ENCODE measurements around the gene HTD2.

Gene HTD2

DNA sequence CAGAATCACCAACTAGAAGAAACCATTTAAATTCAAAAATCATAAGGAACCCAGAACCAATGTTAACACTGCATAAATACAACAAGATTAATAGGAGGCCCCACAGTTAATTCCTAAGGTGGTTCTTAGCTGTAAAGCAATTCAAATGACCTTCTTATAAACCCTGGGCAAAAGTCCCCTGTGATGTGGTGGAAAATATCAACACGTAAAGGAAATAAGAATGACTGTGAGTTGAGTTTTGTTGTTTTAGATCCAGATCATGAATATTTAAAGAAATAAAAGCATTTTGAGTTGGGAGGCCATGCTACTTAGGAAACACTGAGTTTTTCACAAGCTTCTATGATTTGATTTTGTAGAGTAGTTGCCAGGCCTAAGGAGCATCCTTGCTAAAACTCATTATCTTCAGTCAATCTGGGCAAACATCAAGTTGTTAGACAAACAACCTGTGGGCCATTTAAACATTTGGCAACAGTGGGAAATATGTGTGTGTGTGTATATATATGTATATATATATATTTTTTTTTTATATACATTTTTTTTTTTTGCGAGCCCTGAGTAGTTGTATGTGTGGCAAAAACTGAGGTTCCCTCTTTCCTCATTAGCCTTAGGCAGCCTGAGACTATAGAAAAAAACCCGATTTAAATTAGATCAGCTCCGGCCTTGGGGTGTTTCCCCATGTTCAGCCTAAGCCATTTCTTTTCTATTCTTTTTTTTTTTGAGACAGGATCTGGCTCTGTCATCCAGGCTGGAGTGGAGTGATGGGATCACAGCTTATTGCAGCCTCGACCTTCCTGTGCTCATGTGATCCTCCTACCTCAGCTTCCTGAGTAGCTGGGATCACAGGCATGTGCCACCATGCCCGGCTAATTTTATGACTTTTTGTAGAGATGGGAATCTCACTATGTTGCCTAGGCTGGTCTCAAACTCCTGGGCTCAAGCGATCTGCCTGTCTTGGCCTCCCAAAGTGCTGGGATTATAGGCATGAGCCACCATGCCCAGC, 18.4 kb downstream of the HTD2 start:
- in situ Hi-C loops (cut with MboI; ENCODE audit: low sequenced_read_pairs, unreplicated experiment), result loop anchor here (10.0 kb wide), 1 partner anchor 210 kb away; the partner anchor contains the start of gene ACOX2
- DNase-seq (ENCODE audit: low spot score), result peak; percentile 34
- TF ChIP-seq, protein P1, sequence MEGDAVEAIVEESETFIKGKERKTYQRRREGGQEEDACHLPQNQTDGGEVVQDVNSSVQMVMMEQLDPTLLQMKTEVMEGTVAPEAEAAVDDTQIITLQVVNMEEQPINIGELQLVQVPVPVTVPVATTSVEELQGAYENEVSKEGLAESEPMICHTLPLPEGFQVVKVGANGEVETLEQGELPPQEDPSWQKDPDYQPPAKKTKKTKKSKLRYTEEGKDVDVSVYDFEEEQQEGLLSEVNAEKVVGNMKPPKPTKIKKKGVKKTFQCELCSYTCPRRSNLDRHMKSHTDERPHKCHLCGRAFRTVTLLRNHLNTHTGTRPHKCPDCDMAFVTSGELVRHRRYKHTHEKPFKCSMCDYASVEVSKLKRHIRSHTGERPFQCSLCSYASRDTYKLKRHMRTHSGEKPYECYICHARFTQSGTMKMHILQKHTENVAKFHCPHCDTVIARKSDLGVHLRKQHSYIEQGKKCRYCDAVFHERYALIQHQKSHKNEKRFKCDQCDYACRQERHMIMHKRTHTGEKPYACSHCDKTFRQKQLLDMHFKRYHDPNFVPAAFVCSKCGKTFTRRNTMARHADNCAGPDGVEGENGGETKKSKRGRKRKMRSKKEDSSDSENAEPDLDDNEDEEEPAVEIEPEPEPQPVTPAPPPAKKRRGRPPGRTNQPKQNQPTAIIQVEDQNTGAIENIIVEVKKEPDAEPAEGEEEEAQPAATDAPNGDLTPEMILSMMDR (IDR thresholded peaks at IDR 0.05; ENCODE audit: borderline replicate concordance, control extremely low read depth, extremely low read depth, insufficient read depth, missing control alignments), result no peak

DNA sequence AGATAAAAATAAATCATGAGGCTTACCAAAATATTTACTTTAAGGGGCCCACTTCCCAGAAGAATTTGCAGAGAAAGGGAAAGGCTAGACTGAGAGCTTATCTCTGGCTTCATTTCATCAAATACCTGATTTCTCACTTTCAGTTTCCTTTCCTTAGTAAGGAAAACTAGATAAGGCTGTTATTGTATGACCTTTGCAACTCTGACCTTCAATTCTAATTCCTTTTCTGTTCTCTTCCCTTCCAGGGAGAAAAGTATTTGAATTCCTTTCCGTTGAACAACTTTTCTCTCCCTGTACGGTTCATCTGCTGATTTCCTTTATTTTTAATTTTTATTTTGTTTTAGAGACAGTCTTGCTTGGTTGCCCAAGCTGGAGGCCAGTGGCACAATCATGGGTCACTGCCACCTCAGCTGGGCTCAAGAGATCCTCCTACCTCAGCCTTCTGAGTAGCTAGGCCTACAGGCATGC, 19.2 kb downstream of the HTD2 start:
- no peak for DNase-seq (ENCODE audit: low spot score)
- in situ Hi-C loops (cut with MboI; ENCODE audit: low sequenced_read_pairs, unreplicated experiment), result loop anchor here (10.0 kb wide), 1 partner anchor 209 kb away; the partner anchor contains the start of gene ACOX2
- TF ChIP-seq, protein P1 (IDR thresholded peaks at IDR 0.05; ENCODE audit: borderline replicate concordance, control extremely low read depth, extremely low read depth, insufficient read depth, missing control alignments), result no peak

DNA sequence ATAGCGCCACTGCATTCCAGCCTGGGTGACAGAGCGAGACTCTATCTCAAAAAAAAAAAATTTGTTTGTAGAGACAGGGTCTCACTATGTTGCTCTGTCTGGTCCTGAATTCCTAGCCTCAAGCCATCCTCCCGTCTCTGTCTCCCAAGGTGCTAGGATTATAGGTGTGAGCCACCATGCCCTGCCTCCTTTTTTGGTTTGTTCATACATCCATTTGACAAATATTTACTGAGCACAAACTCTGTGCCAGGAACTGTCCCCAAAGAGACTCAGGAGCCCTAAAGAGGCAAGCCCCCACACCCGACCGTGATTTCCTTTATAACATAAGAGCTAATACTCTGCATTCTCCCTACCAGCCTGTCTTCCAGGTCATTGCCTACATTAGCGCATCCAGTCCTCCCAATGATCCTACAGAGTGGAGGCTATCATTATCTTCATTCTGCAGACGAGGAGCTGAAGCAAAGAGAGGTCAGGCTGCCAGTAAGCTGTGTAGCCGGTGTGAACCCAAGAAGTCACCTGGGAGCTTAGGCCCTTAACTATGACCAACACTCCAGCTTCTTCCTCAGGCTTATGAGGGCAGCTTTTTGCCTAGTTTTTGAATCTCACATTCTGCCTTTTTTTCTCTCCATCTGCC, 20.1 kb downstream of the HTD2 start:
- in situ Hi-C loops (cut with MboI; ENCODE audit: low sequenced_read_pairs, unreplicated experiment), result loop anchor here (10.0 kb wide), 1 partner anchor 208 kb away; the partner anchor contains the start of gene ACOX2
- DNase-seq (ENCODE audit: low spot score), result no peak
- TF ChIP-seq, protein P1 (IDR thresholded peaks at IDR 0.05; ENCODE audit: borderline replicate concordance, control extremely low read depth, extremely low read depth, insufficient read depth, missing control alignments), result no peak

DNA sequence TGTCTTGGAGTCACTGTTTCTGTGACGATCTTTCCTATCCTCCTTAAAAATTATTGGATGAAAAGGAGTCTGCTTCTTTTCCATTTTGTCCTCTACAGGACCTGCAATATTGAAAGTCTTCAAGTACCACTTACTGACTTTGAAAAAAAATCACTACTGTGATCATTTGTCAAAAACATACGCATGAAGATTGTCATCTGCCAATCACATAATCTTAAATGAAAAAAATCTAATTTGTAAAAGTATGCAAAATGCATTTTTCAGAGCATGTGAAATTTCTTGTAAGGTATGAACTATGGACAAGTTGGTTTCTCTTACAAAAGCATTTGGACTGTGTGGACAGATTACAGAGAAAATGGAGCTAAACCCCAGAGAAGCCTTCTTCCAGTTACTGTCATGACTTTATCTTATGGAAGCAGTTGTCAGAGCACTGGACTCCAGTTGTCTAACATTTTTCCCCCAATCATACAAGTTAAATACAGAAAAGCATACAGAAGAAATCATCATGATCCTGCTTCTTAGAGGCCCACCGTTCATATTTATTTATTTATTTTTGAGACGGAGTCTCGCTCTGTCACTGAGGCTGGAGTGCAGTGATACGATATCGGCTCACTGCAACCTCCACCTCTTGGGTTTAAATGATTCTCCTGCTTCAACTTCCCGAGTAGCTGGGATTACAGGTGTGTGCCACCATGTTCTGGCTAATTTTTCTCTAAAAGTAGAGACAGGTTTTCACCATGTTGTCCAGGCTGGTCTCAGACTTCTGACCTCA, 23.0 kb downstream of the HTD2 start:
- DNase-seq (ENCODE audit: low spot score), result no peak
- in situ Hi-C loops (cut with MboI; ENCODE audit: low sequenced_read_pairs, unreplicated experiment), result loop anchor here (10.0 kb wide), 1 partner anchor 205 kb away; the partner anchor contains the start of gene ACOX2
- TF ChIP-seq, protein P1 (IDR thresholded peaks at IDR 0.05; ENCODE audit: borderline replicate concordance, control extremely low read depth, extremely low read depth, insufficient read depth, missing control alignments), result no peak

DNA sequence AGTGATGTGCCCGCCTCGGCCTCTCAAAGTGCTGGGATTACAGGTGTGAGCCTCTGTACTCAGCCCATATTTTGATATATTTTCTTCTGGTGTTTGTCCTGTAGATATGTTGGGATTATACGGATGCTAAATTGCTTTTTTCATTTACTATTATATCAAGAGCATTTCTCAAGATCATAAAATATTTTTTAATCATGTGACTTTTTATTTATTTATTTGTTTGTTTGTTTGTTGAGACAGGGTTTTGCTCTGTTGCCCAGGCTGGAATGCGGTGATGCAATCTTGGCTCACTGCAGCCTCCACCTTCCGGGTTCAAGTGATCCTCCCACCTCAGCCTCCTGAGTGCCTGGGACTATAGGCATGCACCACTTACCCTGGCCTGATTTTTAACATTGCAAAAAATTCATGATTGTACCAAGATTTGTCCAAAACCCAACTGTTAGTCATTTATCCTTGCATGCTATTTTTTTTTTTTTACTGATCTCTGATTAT, 23.6 kb downstream of the HTD2 start:
- in situ Hi-C loops (cut with MboI; ENCODE audit: low sequenced_read_pairs, unreplicated experiment), result loop anchor here (10.0 kb wide), 1 partner anchor 205 kb away; the partner anchor contains the start of gene ACOX2
- DNase-seq (ENCODE audit: low spot score), result no peak
- TF ChIP-seq, protein P1 (IDR thresholded peaks at IDR 0.05; ENCODE audit: borderline replicate concordance, control extremely low read depth, extremely low read depth, insufficient read depth, missing control alignments), result no peak

All from GM13976 (cell line).